H9 (cell line): ENCODE measurements around the gene SLC38A3. TPM values are rescaled to one million over a fixed set of nuclear protein-coding genes. Genes with fewer than 3 reads are reported as not detected.

ENCODE experiments used
- DNase-seq: peaks from one replicate; pipeline ENCODE4 v3.0.0-alpha.2; 2017
- H2AFZ ChIP-seq: one replicate; pipeline ENCODE4 v1.6.1; 2013; ENCODE audit warnings: mild to moderate bottlenecking, low read length, control low read depth, moderate library complexity
- H2AK5ac ChIP-seq: 2 replicates; pipeline ENCODE4 v1.6.1; 2013; ENCODE audit warnings: low read length, control low read depth, mixed read lengths; ENCODE audit not compliant: insufficient read length
- H2BK120ac ChIP-seq: one replicate; pipeline ENCODE4 v1.6.1; 2013; ENCODE audit warnings: low read depth, mild to moderate bottlenecking, low read length, control low read depth, inconsistent platforms; ENCODE audit not compliant: poor library complexity, severe bottlenecking
- H2BK12ac ChIP-seq: 2 replicates; pipeline ENCODE4 v1.6.1; 2013; ENCODE audit warnings: low read length, control low read depth, mixed read lengths, low read depth; ENCODE audit not compliant: insufficient read length
- H2BK15ac ChIP-seq: 2 replicates; pipeline ENCODE4 v1.6.1; 2013; ENCODE audit warnings: low read depth, low read length, control low read depth
- H2BK20ac ChIP-seq: one replicate; pipeline ENCODE4 v1.6.1; 2013; ENCODE audit warnings: low read depth, mild to moderate bottlenecking, low read length, control low read depth, inconsistent platforms; ENCODE audit not compliant: poor library complexity, severe bottlenecking
- H2BK5ac ChIP-seq: 2 replicates; pipeline ENCODE4 v1.6.1; 2013; ENCODE audit warnings: low read length, control low read depth, mixed read lengths; ENCODE audit not compliant: insufficient read length
- H3K14ac ChIP-seq: 2 replicates; pipeline ENCODE4 v1.6.1; 2013; ENCODE audit warnings: low read length, control low read depth; ENCODE audit not compliant: insufficient read depth
- H3K18ac ChIP-seq: 2 replicates; pipeline ENCODE4 v1.6.1; 2013; ENCODE audit warnings: low read depth, mild to moderate bottlenecking, mixed read lengths, low read length, control low read depth; ENCODE audit not compliant: insufficient read length
- H3K23ac ChIP-seq: 2 replicates; pipeline ENCODE4 v1.6.1; 2013; ENCODE audit warnings: low read length, control low read depth, mixed read lengths, low read depth; ENCODE audit not compliant: insufficient read length
- H3K23me2 ChIP-seq: 2 replicates; pipeline ENCODE4 v1.6.1; 2013; ENCODE audit warnings: low read depth, mild to moderate bottlenecking, mixed read lengths, low read length, control low read depth; ENCODE audit not compliant: insufficient read length, poor library complexity, severe bottlenecking
- H3K27ac ChIP-seq: 2 replicates; pipeline ENCODE4 v1.5.1; 2013; ENCODE audit warnings: low read length, control low read depth, mixed read lengths, low read depth; ENCODE audit not compliant: insufficient read length
- H3K27me3 ChIP-seq: 2 replicates; pipeline ENCODE4 v1.6.1; 2013; ENCODE audit warnings: low read length, control low read depth, inconsistent platforms; ENCODE audit not compliant: insufficient read depth
- H3K4ac ChIP-seq: 2 replicates; pipeline ENCODE4 v1.6.1; 2013; ENCODE audit warnings: low read depth, mild to moderate bottlenecking, control low read depth, inconsistent platforms, low read length, moderate library complexity
- H3K4me1 ChIP-seq: 2 replicates; pipeline ENCODE4 v1.6.1; 2013; ENCODE audit warnings: low read length, control low read depth, inconsistent platforms; ENCODE audit not compliant: insufficient read depth
- H3K4me2 ChIP-seq: 2 replicates; pipeline ENCODE4 v1.6.1; 2013; ENCODE audit warnings: low read length, control low read depth, mixed read lengths; ENCODE audit not compliant: insufficient read length, insufficient read depth
- H3K56ac ChIP-seq: 2 replicates; pipeline ENCODE4 v1.6.1; 2013; ENCODE audit warnings: low read depth, mild to moderate bottlenecking, mixed read lengths, low read length, control low read depth; ENCODE audit not compliant: insufficient read length
- H3K79me1 ChIP-seq: 2 replicates; pipeline ENCODE4 v1.6.1; 2013; ENCODE audit warnings: low read depth, mild to moderate bottlenecking, moderate library complexity, low read length, control low read depth, inconsistent platforms; ENCODE audit not compliant: insufficient read depth, poor library complexity, severe bottlenecking
- H3K79me2 ChIP-seq: 2 replicates; pipeline ENCODE4 v1.6.1; 2013; ENCODE audit warnings: low read length, control low read depth, inconsistent platforms; ENCODE audit not compliant: insufficient read depth
- H3K9ac ChIP-seq: 2 replicates; pipeline ENCODE4 v1.6.1; 2013; ENCODE audit warnings: low read length, control low read depth, mixed read lengths; ENCODE audit not compliant: insufficient read length; ENCODE audit errors: extremely low read depth
- H3K9me3 ChIP-seq: one replicate; pipeline ENCODE4 v1.6.1; 2013; ENCODE audit warnings: low read depth, low read length, inconsistent platforms; ENCODE audit not compliant: control insufficient read depth
- H3T11ph ChIP-seq: one replicate; pipeline ENCODE4 v1.6.1; 2013; ENCODE audit warnings: mild to moderate bottlenecking, low read length, control low read depth, inconsistent platforms
- H4K20me1 ChIP-seq: one replicate; pipeline ENCODE4 v1.6.1; 2013; ENCODE audit not compliant: control insufficient read depth, insufficient read length, insufficient read depth
- H4K5ac ChIP-seq: 2 replicates; pipeline ENCODE4 v1.6.1; 2013; ENCODE audit warnings: low read depth, mild to moderate bottlenecking, mixed read lengths, low read length, control low read depth; ENCODE audit not compliant: insufficient read length
- H4K8ac ChIP-seq: replicated peaks from 2 replicates; pipeline ENCODE4 v1.6.1; 2013; ENCODE audit warnings: low read length, control low read depth, mixed read lengths, low read depth; ENCODE audit not compliant: insufficient read length
- H4K91ac ChIP-seq: 2 replicates; pipeline ENCODE4 v1.6.1; 2013; ENCODE audit warnings: low read depth, mild to moderate bottlenecking, moderate library complexity, mixed read lengths, low read length, control low read depth; ENCODE audit not compliant: insufficient read length
- H3K27ac Mint-ChIP-seq, 3 experiments: 2 replicates in 2 of 3; 3 replicates in 1 of 3; pipeline ENCODE4 v1.8.0; 2020 to 2021; ENCODE audit warnings: mixed read lengths in 3 of 3, mild to moderate bottlenecking in 1 of 3, moderate library complexity in 1 of 3
- H3K27me3 Mint-ChIP-seq: 2 replicates; pipeline ENCODE4 v1.8.0; 2021; ENCODE audit warnings: low read depth, mild to moderate bottlenecking, moderate library complexity, mixed read lengths
- H3K36me3 Mint-ChIP-seq, 3 experiments: 2 replicates in 2 of 3; 3 replicates in 1 of 3; pipeline ENCODE4 v1.8.0; 2020 to 2021; ENCODE audit warnings: low read depth in 3 of 3, mixed read lengths in 3 of 3; ENCODE audit not compliant: insufficient read depth in 1 of 3
- H3K4me1 Mint-ChIP-seq, 2 experiments: 2 replicates each; pipeline ENCODE4 v1.8.0; 2020; ENCODE audit warnings: mixed read lengths in 2 of 2
- H3K4me3 Mint-ChIP-seq, 2 experiments: 2 replicates in 1 of 2; 3 replicates in 1 of 2; pipeline ENCODE4 v1.8.0; 2020 to 2021; ENCODE audit warnings: mild to moderate bottlenecking in 2 of 2, mixed read lengths in 2 of 2, moderate library complexity in 1 of 2
- H3K9me3 Mint-ChIP-seq, 2 experiments: 2 replicates in 1 of 2; 3 replicates in 1 of 2; pipeline ENCODE4 v1.8.0; 2020; ENCODE audit warnings: mild to moderate bottlenecking in 2 of 2, mixed read lengths in 2 of 2, moderate library complexity in 1 of 2
- WGBS: extraction: QIAGEN DNeasy Blood & Tissue Kit; methylation state at CpG from one replicate; pipeline ENCODE4 v1.1.7; 2013; ENCODE audit warnings: missing lambda C conversion rate, low lambda C conversion rate, mixed read lengths; ENCODE audit not compliant: insufficient read length; ENCODE audit errors: extremely low coverage; 5-methylcytosine and 5-hydroxymethylcytosine counted together
- total RNA-seq: library from RNA; stranded (reverse); gene quantifications from 2 replicates; pipeline ENCODE4 v1.2.1, GENCODE V29; 2021
- TF ChIP-seq, protein P1 (sequence below): fragments of 200-600 bp; sonication (generic); conservative IDR thresholded peaks from 3 replicates; pipeline ENCODE4 v1.8.0; 2021; ENCODE audit warnings: antibody characterized with exemption, mild to moderate bottlenecking

Gene SLC38A3
- total RNA-seq, 1 experiment from 2014 or later = 1.4 TPM

DNA sequence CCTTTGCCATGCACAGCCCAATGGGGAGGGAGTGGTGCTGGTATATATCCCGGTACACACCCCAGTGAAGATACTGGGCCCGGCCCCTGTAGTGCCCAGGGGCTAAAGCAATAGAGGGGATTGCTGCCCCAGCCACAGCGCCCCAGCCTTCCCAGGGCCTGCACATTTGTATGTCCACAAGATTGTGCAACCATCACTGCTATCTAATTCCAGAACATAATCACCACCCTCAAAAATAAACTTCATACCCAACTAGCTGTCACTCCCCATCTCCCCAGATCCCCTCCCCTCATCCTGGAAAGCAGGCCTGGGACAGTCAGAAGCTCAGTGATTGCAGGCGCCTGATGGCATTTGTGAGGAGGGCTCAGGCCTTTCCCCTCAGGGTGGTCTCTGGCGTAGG lies 44.4 kb downstream of the SLC38A3 start:
- Histone ChIP-seq H3K79me2 (peaks cover 13% of the 10 kb centered on the region; the same call in 1 of the 2 replicates), H2BK12ac (no peak overlapping the region), H3K27ac (no peak overlapping the region), H4K91ac (no peak overlapping the region), H2AFZ (no peak overlapping the region), H4K8ac (no peak overlapping the region), H4K20me1 (peaks cover 3% of the 10 kb centered on the region), H3K4ac (no peak overlapping the region), H2BK20ac (no peak overlapping the region), H3K23ac (no peak overlapping the region), H3K9ac (no peak overlapping the region), H4K5ac (no peak overlapping the region), H3K56ac (no peak overlapping the region), H3K4me2 (no peak overlapping the region), H3K9me3 (no peaks in the 10 kb centered on the region), H2BK15ac (no peak overlapping the region), H3K18ac (no peak overlapping the region), H3K14ac (no peak overlapping the region; the same call in 1 of the 2 replicates), H3T11ph (no peak overlapping the region), H2AK5ac (no peak overlapping the region), H3K79me1 (peaks cover 11% of the 10 kb centered on the region), H3K4me1 (no peaks in the 10 kb centered on the region), H3K23me2 (no peaks in the 10 kb centered on the region), H2BK120ac (no peak overlapping the region), H3K27me3 (no peaks in the 10 kb centered on the region), H2BK5ac (no peak overlapping the region)
- H3K4me3 Mint-ChIP-seq = no peak overlapping the region
- peaks cover 7 to 39% (median 30%) of the 10 kb centered on the region in 3 experiments for H3K36me3 Mint-ChIP-seq
- no CpG with 5 or more reads among the region's 5 CpGs for WGBS
- H3K4me1 Mint-ChIP-seq = peaks cover 30 to 36% of the 10 kb centered on the region in 2 experiments
- TF ChIP-seq, protein P1, sequence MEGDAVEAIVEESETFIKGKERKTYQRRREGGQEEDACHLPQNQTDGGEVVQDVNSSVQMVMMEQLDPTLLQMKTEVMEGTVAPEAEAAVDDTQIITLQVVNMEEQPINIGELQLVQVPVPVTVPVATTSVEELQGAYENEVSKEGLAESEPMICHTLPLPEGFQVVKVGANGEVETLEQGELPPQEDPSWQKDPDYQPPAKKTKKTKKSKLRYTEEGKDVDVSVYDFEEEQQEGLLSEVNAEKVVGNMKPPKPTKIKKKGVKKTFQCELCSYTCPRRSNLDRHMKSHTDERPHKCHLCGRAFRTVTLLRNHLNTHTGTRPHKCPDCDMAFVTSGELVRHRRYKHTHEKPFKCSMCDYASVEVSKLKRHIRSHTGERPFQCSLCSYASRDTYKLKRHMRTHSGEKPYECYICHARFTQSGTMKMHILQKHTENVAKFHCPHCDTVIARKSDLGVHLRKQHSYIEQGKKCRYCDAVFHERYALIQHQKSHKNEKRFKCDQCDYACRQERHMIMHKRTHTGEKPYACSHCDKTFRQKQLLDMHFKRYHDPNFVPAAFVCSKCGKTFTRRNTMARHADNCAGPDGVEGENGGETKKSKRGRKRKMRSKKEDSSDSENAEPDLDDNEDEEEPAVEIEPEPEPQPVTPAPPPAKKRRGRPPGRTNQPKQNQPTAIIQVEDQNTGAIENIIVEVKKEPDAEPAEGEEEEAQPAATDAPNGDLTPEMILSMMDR = no peak
- no peaks in the 10 kb centered on the region for H3K9me3 Mint-ChIP-seq
- no peak for DNase-seq
- no peaks in the 10 kb centered on the region for H3K27me3 Mint-ChIP-seq
- H3K27ac Mint-ChIP-seq = peak overlapping the region in 2 of 3 experiments; percentile 29 to 76; a peak in 1 of 7 replicates
